GM23338 (cell line): ENCODE data around the gene SYNGR3. TPM values are rescaled to one million over a fixed set of nuclear protein-coding genes. Genes with fewer than 3 reads are reported as not detected.

Experiments
- ATAC-seq: fragments of 200-7000 bp; cut with Tn5 transposase; 3 replicates; pipeline ENCODE4 v1.9.1; 2020
- DNase-seq: peaks from one replicate; pipeline ENCODE4 v3.0.0-alpha.2; 2015; ENCODE audit warnings: low spot score
- H2AFZ ChIP-seq: fragments of 200-600 bp; sonication (generic); 2 replicates; pipeline ENCODE4 v1.8.0; 2016; ENCODE audit warnings: antibody characterized with exemption, mild to moderate bottlenecking, moderate library complexity
- H3F3A ChIP-seq: fragments of 200-600 bp; sonication (generic); replicated peaks from 2 replicates; pipeline ENCODE4 v1.8.0; 2017; ENCODE audit warnings: antibody characterized with exemption, mixed run types, low read depth
- H3K27ac ChIP-seq: fragments of 200-600 bp; sonication (generic); 2 replicates; pipeline ENCODE4 v1.6.1; 2016; ENCODE audit warnings: low read depth
- H3K27me3 ChIP-seq: fragments of 200-600 bp; sonication (generic); 2 replicates; pipeline ENCODE4 v1.8.0; 2016; ENCODE audit warnings: mild to moderate bottlenecking, mixed run types, moderate library complexity; ENCODE audit not compliant: insufficient read depth
- H3K36me3 ChIP-seq: fragments of 200-600 bp; sonication (generic); 2 replicates; pipeline ENCODE4 v1.8.0; 2016; ENCODE audit warnings: mild to moderate bottlenecking; ENCODE audit not compliant: insufficient read depth
- H3K4me1 ChIP-seq: fragments of 200-600 bp; sonication (generic); 2 replicates; pipeline ENCODE4 v1.8.0; 2016; ENCODE audit warnings: mild to moderate bottlenecking, moderate library complexity; ENCODE audit not compliant: insufficient read depth
- H3K4me2 ChIP-seq: fragments of 200-600 bp; sonication (generic); 2 replicates; pipeline ENCODE4 v1.7.1; 2017; ENCODE audit warnings: mixed run types
- H3K4me3 ChIP-seq: fragments of 200-600 bp; sonication (generic); 2 replicates; pipeline ENCODE4 v1.6.1; 2016; ENCODE audit warnings: mixed run types
- H3K79me2 ChIP-seq: fragments of 200-600 bp; sonication (generic); replicated peaks from 2 replicates; pipeline ENCODE4 v1.8.0; 2017; ENCODE audit warnings: mild to moderate bottlenecking; ENCODE audit not compliant: insufficient read depth
- H3K9me2 ChIP-seq: fragments of 200-600 bp; sonication (generic); 2 replicates; pipeline ENCODE4 v1.8.0; 2017; ENCODE audit not compliant: insufficient read depth
- H4K20me1 ChIP-seq: fragments of 200-600 bp; sonication (generic); replicated peaks from 2 replicates; pipeline ENCODE4 v1.8.0; 2017; ENCODE audit warnings: mild to moderate bottlenecking; ENCODE audit not compliant: insufficient read depth
- H3K27ac Mint-ChIP-seq: 2 replicates; pipeline ENCODE4 v1.8.0; 2020; ENCODE audit warnings: inconsistent platforms, mild to moderate bottlenecking, moderate library complexity, mixed read lengths
- H3K27me3 Mint-ChIP-seq: 3 replicates; pipeline ENCODE4 v1.8.0; 2022; ENCODE audit warnings: low read depth, mild to moderate bottlenecking, moderate library complexity, mixed read lengths, inconsistent platforms; ENCODE audit not compliant: insufficient read depth, poor library complexity
- H3K36me3 Mint-ChIP-seq: 3 replicates; pipeline ENCODE4 v1.8.0; 2021; ENCODE audit warnings: low read depth, mild to moderate bottlenecking, inconsistent platforms, moderate library complexity, mixed read lengths
- H3K4me1 Mint-ChIP-seq: 3 replicates; pipeline ENCODE4 v1.8.0; 2020; ENCODE audit warnings: mild to moderate bottlenecking, inconsistent platforms, mixed read lengths
- H3K4me3 Mint-ChIP-seq: 3 replicates; pipeline ENCODE4 v1.8.0; 2021; ENCODE audit warnings: moderate library complexity, mild to moderate bottlenecking, inconsistent platforms, mixed read lengths
- H3K9me3 Mint-ChIP-seq: 3 replicates; pipeline ENCODE4 v1.8.0; 2020; ENCODE audit warnings: moderate library complexity, mild to moderate bottlenecking, inconsistent platforms, mixed read lengths
- CREB1 ChIP-seq: fragments of 250-450 bp; sonication (Bioruptor Pico); IDR thresholded peaks from 2 replicates; pipeline ENCODE4 v1.5.0; 2020; ENCODE audit warnings: low read depth, mild to moderate bottlenecking, moderate library complexity
- EZH2 ChIP-seq: fragments of 200-600 bp; sonication (generic); IDR thresholded peaks from one replicate; pipeline ENCODE4 v1.8.0; 2017; ENCODE audit warnings: antibody characterized with exemption, mild to moderate bottlenecking, low read depth; ENCODE audit not compliant: unreplicated experiment
- EZH2phosphoT487 ChIP-seq: fragments of 200-600 bp; sonication (generic); IDR thresholded peaks from one replicate; pipeline ENCODE4 v1.8.1; 2018; ENCODE audit warnings: antibody characterized with exemption; ENCODE audit not compliant: unreplicated experiment
- JUNB ChIP-seq: IDR thresholded peaks from one replicate; pipeline ENCODE4 v1.6.1; 2016; ENCODE audit warnings: antibody characterized with exemption; ENCODE audit not compliant: unreplicated experiment
- NANOG ChIP-seq: IDR thresholded peaks from 2 replicates; pipeline ENCODE4 v1.6.1; 2016; ENCODE audit warnings: antibody characterized with exemption, borderline replicate concordance
- POLR2AphosphoS5 ChIP-seq: IDR thresholded peaks from 2 replicates; pipeline ENCODE4 v1.6.1; 2016; ENCODE audit warnings: antibody characterized with exemption, low read depth
- STAT1 ChIP-seq: IDR thresholded peaks from one replicate; pipeline ENCODE4 v1.6.1; 2016; ENCODE audit warnings: antibody characterized with exemption; ENCODE audit not compliant: unreplicated experiment
- ZNF114 ChIP-seq: fragments of 250-450 bp; sonication (Bioruptor Pico); IDR thresholded peaks from 2 replicates; pipeline ENCODE4 v1.5.0; 2020; ENCODE audit warnings: mild to moderate bottlenecking, moderate library complexity
- ZNF331 ChIP-seq: fragments of 250-450 bp; sonication (Bioruptor Pico); IDR thresholded peaks from 2 replicates; pipeline ENCODE4 v1.5.0; 2020; ENCODE audit warnings: low read depth, mild to moderate bottlenecking, moderate library complexity
- polyA plus RNA-seq: library from polyadenylated mRNA; unstranded; fragments of >200 nt; fragmentation: Nextera tagmentation; extraction: Ambion mirVana; gene quantifications from 2 replicates; pipeline ENCODE4 v1.2.1, GENCODE V29; 2016
- total RNA-seq: library from RNA; depleted of rRNA; stranded (reverse); fragments of >200 nt; shearing (Covaris generic); gene quantifications from 2 replicates; pipeline ENCODE4 v1.2.3, GENCODE V29; 2014
- TF ChIP-seq, protein P1 (sequence below): IDR thresholded peaks from 2 replicates; pipeline ENCODE4 v1.6.1; 2016; ENCODE audit warnings: antibody characterized with exemption
- TF ChIP-seq, protein P2 (sequence below), 2 experiments: fragments of 200-600 bp in 1 of 2; sonication (generic) in 1 of 2; conservative IDR thresholded peaks; 2 replicates each; pipeline versions ENCODE4 v1.5.1 to v1.6.1; 2016 to 2017; ENCODE audit warnings: antibody characterized with exemption in 2 of 2, low read depth in 2 of 2, mild to moderate bottlenecking in 2 of 2, moderate library complexity in 1 of 2
- TF ChIP-seq, protein P3 (sequence below): IDR thresholded peaks from one replicate; pipeline ENCODE4 v1.6.1; 2018; ENCODE audit warnings: antibody characterized with exemption; ENCODE audit not compliant: unreplicated experiment

SYNGR3 gene
- total and polyA plus RNA-seq, 2 experiments from 2014 or later = 45.4 to 77.7 TPM

DNA sequence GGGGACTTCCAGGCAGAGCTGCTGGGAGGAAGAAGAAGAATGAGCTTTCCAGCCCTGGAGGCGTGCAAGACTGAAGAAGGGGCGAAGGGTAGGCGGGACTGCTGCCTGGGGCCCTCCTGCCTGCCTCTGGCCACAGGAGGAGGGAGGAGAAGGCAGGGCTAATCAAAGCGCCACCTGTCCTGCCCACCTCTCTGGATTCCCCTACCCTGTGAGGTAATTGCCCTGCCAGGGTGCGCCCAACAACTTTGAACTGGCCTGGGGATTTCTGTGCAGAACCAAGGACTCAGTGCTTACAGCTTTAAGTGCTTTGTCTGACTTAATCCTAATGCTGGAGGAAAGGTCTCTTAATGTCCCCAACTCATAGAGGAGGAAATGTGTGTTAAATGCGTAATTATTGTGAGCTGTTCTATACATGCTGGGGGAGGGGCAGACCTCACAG, 8.4 kb upstream of the SYNGR3 start, which contains the start of gene NOXO1:
Gene NOXO1, minus strand, starts transcription at position 72 of the 439 bp plus-strand sequence. CDS start 290 bp downstream, outside the sequence.
- Mint-ChIP-seq H3K9me3 (no peaks in the 10 kb centered on the region), H3K27me3 (peaks cover 48% of the 10 kb centered on the region), H3K4me1 (peaks cover 23% of the 10 kb centered on the region), H3K4me3 (peak within 1 kb of the TSS; percentile 68), H3K27ac (no peak within 1 kb of the TSS), H3K36me3 (peaks cover 14% of the 10 kb centered on the region)
- H3K4me3 ChIP-seq = peak within 1 kb of the TSS; percentile 68
- H3K27ac ChIP-seq = no peak within 1 kb of the TSS
- H3K36me3 ChIP-seq = no peaks in the 10 kb centered on the region
- TF ChIP-seq STAT1 (no peak), EZH2 (peak; percentile 14)
- TF ChIP-seq, protein P1, sequence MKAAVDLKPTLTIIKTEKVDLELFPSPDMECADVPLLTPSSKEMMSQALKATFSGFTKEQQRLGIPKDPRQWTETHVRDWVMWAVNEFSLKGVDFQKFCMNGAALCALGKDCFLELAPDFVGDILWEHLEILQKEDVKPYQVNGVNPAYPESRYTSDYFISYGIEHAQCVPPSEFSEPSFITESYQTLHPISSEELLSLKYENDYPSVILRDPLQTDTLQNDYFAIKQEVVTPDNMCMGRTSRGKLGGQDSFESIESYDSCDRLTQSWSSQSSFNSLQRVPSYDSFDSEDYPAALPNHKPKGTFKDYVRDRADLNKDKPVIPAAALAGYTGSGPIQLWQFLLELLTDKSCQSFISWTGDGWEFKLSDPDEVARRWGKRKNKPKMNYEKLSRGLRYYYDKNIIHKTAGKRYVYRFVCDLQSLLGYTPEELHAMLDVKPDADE = no peak
- peaks cover 4% of the 10 kb centered on the region; the same call in 1 of the 2 replicates for H3K79me2 ChIP-seq
- no peak for ATAC-seq
- DNase-seq = no peak
- H2AFZ ChIP-seq = 0 out of 2 replicates have a peak within 1 kb of the TSS, but pooled peaks have one; percentile 38
- no peaks in the 10 kb centered on the region; the same call in none of the 2 replicates for H4K20me1 ChIP-seq
- no peaks in the 10 kb centered on the region for H3K9me2 ChIP-seq
- peak within 1 kb of the TSS; percentile 89 for H3K4me2 ChIP-seq
- peaks cover 21% of the 10 kb centered on the region for H3K4me1 ChIP-seq
- peaks cover 34% of the 10 kb centered on the region for H3F3A ChIP-seq
- peaks cover 36% of the 10 kb centered on the region for H3K27me3 ChIP-seq

DNA sequence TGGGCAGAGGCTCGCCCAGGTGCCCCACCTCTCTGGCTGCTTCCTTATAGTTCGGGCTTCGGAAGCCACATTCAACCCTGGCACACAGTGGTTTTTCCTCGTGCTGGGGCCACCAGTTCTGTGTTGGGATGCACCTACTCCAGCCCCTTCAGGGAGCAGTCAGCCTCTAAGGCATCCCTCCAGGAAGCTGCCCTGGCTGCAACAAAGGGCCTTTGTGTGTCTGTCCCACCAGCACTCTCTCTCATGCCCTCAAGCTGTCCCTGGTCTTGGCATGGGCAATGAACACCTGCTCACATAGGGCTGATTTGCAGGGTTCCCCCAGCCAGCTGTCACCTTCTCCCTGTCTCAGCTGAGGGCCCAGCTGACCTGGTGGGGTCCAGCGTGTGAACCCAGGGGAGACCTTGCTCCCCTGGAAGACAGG, 7.7 kb upstream of the SYNGR3 start:
- peaks cover 36% of the 10 kb centered on the region for H3K27me3 ChIP-seq
- H3K36me3 ChIP-seq = no peaks in the 10 kb centered on the region
- no peak for ATAC-seq
- no peak overlapping the region; the same call in 2 of the 3 replicates for H3K4me3 Mint-ChIP-seq
- no peaks in the 10 kb centered on the region for H3K9me3 Mint-ChIP-seq
- no peak overlapping the region for H2AFZ ChIP-seq
- H4K20me1 ChIP-seq = no peaks in the 10 kb centered on the region; the same call in none of the 2 replicates
- H3K4me3 ChIP-seq = no peak overlapping the region
- DNase-seq = no peak
- no peak overlapping the region for H3K27ac ChIP-seq
- H3K79me2 ChIP-seq = peaks cover 4% of the 10 kb centered on the region; the same call in 1 of the 2 replicates
- peaks cover 17% of the 10 kb centered on the region for H3K36me3 Mint-ChIP-seq
- H3K4me1 Mint-ChIP-seq = peaks cover 23% of the 10 kb centered on the region
- H3K4me2 ChIP-seq = no peak overlapping the region
- no peaks in the 10 kb centered on the region for H3K9me2 ChIP-seq
- H3K27me3 Mint-ChIP-seq = peaks cover 54% of the 10 kb centered on the region
- no peak overlapping the region for H3K27ac Mint-ChIP-seq
- H3F3A ChIP-seq = peaks cover 34% of the 10 kb centered on the region
- H3K4me1 ChIP-seq = peaks cover 21% of the 10 kb centered on the region
- no peak for TF ChIP-seq EZH2
- TF ChIP-seq, protein P1 = no peak
- TF ChIP-seq, protein P2, sequence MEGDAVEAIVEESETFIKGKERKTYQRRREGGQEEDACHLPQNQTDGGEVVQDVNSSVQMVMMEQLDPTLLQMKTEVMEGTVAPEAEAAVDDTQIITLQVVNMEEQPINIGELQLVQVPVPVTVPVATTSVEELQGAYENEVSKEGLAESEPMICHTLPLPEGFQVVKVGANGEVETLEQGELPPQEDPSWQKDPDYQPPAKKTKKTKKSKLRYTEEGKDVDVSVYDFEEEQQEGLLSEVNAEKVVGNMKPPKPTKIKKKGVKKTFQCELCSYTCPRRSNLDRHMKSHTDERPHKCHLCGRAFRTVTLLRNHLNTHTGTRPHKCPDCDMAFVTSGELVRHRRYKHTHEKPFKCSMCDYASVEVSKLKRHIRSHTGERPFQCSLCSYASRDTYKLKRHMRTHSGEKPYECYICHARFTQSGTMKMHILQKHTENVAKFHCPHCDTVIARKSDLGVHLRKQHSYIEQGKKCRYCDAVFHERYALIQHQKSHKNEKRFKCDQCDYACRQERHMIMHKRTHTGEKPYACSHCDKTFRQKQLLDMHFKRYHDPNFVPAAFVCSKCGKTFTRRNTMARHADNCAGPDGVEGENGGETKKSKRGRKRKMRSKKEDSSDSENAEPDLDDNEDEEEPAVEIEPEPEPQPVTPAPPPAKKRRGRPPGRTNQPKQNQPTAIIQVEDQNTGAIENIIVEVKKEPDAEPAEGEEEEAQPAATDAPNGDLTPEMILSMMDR (conservative IDR thresholded peaks at IDR 0.05; ENCODE audit: low read depth in 2 of 2) = no peak
- TF ChIP-seq ZNF331 (CRISPR knock-in tag) = no peak
- TF ChIP-seq, protein P3, sequence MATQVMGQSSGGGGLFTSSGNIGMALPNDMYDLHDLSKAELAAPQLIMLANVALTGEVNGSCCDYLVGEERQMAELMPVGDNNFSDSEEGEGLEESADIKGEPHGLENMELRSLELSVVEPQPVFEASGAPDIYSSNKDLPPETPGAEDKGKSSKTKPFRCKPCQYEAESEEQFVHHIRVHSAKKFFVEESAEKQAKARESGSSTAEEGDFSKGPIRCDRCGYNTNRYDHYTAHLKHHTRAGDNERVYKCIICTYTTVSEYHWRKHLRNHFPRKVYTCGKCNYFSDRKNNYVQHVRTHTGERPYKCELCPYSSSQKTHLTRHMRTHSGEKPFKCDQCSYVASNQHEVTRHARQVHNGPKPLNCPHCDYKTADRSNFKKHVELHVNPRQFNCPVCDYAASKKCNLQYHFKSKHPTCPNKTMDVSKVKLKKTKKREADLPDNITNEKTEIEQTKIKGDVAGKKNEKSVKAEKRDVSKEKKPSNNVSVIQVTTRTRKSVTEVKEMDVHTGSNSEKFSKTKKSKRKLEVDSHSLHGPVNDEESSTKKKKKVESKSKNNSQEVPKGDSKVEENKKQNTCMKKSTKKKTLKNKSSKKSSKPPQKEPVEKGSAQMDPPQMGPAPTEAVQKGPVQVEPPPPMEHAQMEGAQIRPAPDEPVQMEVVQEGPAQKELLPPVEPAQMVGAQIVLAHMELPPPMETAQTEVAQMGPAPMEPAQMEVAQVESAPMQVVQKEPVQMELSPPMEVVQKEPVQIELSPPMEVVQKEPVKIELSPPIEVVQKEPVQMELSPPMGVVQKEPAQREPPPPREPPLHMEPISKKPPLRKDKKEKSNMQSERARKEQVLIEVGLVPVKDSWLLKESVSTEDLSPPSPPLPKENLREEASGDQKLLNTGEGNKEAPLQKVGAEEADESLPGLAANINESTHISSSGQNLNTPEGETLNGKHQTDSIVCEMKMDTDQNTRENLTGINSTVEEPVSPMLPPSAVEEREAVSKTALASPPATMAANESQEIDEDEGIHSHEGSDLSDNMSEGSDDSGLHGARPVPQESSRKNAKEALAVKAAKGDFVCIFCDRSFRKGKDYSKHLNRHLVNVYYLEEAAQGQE = no peak
- no peak for TF ChIP-seq JUNB
- TF ChIP-seq EZH2phosphoT487 = no peak
- no peak for TF ChIP-seq STAT1
- no peak for TF ChIP-seq CREB1 (CRISPR knock-in tag)
- no peak for TF ChIP-seq NANOG
- no peak for TF ChIP-seq ZNF114 (CRISPR knock-in tag)
- TF ChIP-seq POLR2AphosphoS5 = no peak
